ENCODE results near the gene PLCL2.

GRCh38 chr3:17003457-17003856, 118.7 kb downstream of the PLCL2 start:
- TF ChIP-seq POLR2AphosphoS5 (IDR thresholded peaks at IDR 0.05; ENCODE audit: low read depth, low read length) (no peak), TAF1 (IDR thresholded peaks at IDR 0.05; ENCODE audit: borderline replicate concordance, low read depth, low read length) (no peak)
